ENCODE measurements around the gene COA7. TPM values are rescaled to one million over a fixed set of nuclear protein-coding genes. Genes with fewer than 3 reads are reported as not detected.
A peak's percentile ranks its signal among the peaks of the same experiment; 100 is the strongest.
"Not testable (repeated sequence)": the region's sequence is repeated elsewhere in the genome, so short reads cannot be mapped to it uniquely, and the experiment has no call there.

The COA7 gene
- total RNA-seq, 1 donor from 2014 or later, result 16.5 TPM

DNA sequence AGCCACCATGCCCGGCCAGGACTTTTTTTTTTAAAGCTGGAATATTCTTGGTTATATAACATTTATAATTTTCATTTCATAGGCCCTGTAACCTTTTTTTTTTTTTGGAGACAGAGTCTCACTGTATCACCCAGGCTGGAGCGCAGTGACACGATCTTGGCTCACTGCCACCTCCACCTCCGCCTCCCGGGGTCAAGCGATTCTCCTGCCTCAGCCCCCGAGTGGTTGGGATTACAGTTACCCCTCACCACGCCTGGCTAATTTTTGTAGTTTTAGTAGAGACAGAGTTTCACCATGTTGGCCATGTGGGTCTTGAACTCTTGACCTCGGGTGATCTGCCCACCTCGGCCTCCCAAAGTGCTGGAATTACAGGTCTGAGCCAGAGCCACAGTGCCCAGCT is 40.7 kb upstream of the COA7 start:
- H3K27ac Mint-ChIP-seq, result no peak overlapping the region

DNA sequence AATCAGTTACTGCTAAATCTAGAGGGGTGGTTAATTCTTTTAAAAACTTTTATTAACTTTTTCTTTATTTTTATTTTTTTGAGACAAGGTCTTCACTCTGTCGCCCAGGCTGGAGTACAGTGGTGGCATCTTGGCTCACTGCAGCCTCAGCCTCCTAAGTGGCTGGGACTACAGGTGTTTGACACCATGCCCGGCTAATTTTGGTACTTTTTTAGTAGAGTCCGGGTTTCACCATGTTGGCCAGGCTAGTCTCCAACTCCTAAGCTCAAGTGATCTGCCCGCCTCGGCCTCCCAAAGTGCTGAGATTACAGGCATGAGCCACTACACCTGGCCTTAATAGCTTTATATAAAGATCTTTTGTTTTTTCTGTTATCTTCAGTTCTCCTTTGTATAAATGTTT is 40.0 kb upstream of the COA7 start:
- Mint-ChIP-seq H3K27ac (no peak overlapping the region), H3K4me3 (ENCODE audit: low read depth) (no peak overlapping the region), H3K9me3 (ENCODE audit: low read depth) (peaks cover 7% of the 10 kb centered on the region), H3K4me1 (ENCODE audit: low read depth) (peaks cover 4% of the 10 kb centered on the region), H3K27me3 (no peaks in the 10 kb centered on the region), H3K36me3 (ENCODE audit: insufficient read depth) (peaks cover 14% of the 10 kb centered on the region)
- no peak for DNase-seq (ENCODE audit: low spot score, unreplicated experiment)
- TF ChIP-seq, protein P1, sequence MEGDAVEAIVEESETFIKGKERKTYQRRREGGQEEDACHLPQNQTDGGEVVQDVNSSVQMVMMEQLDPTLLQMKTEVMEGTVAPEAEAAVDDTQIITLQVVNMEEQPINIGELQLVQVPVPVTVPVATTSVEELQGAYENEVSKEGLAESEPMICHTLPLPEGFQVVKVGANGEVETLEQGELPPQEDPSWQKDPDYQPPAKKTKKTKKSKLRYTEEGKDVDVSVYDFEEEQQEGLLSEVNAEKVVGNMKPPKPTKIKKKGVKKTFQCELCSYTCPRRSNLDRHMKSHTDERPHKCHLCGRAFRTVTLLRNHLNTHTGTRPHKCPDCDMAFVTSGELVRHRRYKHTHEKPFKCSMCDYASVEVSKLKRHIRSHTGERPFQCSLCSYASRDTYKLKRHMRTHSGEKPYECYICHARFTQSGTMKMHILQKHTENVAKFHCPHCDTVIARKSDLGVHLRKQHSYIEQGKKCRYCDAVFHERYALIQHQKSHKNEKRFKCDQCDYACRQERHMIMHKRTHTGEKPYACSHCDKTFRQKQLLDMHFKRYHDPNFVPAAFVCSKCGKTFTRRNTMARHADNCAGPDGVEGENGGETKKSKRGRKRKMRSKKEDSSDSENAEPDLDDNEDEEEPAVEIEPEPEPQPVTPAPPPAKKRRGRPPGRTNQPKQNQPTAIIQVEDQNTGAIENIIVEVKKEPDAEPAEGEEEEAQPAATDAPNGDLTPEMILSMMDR (IDR thresholded peaks at IDR 0.05; ENCODE audit: unreplicated experiment), result no peak

More for the DNA sequence above, 40.7 kb upstream of the COA7 start:
- no peak for DNase-seq (ENCODE audit: low spot score, unreplicated experiment)
- H3K9me3 Mint-ChIP-seq (ENCODE audit: low read depth), result peaks cover 7% of the 10 kb centered on the region
- H3K36me3 Mint-ChIP-seq (ENCODE audit: insufficient read depth), result peaks cover 14% of the 10 kb centered on the region
- H3K27me3 Mint-ChIP-seq, result no peaks in the 10 kb centered on the region
- H3K4me3 Mint-ChIP-seq (ENCODE audit: low read depth), result no peak overlapping the region
- TF ChIP-seq, protein P1 (IDR thresholded peaks at IDR 0.05; ENCODE audit: unreplicated experiment), result no peak
- peaks cover 4% of the 10 kb centered on the region for H3K4me1 Mint-ChIP-seq (ENCODE audit: low read depth)

DNA sequence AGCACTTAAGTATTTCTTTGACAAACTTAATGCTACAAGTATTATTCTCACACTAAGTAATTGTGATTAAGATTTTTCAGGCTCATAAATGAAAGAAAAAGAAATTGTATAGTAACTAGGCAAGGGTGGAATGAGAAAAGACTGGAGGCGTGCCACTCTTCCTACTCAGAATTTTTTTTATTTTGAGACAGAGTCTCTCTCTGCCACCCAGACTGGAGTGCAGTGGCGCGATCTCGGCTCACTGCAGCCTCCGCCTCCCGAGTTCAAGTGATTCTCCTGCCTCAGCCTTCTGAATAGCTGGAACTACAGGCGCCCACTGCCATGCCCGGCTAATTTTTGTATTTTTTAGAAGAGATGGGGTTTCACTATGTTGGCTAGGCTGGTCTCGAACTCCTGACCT is 37.2 kb upstream of the COA7 start:
- not testable (repeated sequence) for H3K36me3 Mint-ChIP-seq (ENCODE audit: insufficient read depth); H3K27ac Mint-ChIP-seq; DNase-seq (ENCODE audit: low spot score, unreplicated experiment); H3K9me3 Mint-ChIP-seq (ENCODE audit: low read depth); H3K4me3 Mint-ChIP-seq (ENCODE audit: low read depth); H3K27me3 Mint-ChIP-seq; H3K4me1 Mint-ChIP-seq (ENCODE audit: low read depth)

DNA sequence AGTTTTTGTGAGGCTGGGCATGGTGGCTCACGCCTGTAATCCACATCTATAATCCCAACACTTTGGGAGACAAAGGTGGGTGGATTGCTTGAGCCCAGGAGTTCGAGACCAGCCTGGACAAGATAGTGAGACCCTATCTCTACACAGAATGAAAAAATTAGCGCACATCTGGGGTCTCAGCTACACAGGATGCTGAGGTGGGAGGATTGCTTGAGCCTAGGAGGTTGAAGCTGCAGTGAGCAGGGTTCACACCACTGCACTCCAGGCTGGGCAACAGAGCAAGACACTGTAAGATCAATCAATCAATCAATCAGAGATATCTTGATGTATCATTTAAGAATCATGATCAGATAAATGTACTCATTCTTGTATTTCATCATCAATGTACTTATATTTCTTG is 35.2 kb upstream of the COA7 start:
- Mint-ChIP-seq H3K36me3 (ENCODE audit: insufficient read depth) (no peaks in the 10 kb centered on the region), H3K9me3 (ENCODE audit: low read depth) (no peaks in the 10 kb centered on the region), H3K4me1 (ENCODE audit: low read depth) (peaks cover 8% of the 10 kb centered on the region), H3K4me3 (ENCODE audit: low read depth) (no peak overlapping the region), H3K27me3 (no peaks in the 10 kb centered on the region), H3K27ac (no peak overlapping the region)
- DNase-seq (ENCODE audit: low spot score, unreplicated experiment), result no peak
- TF ChIP-seq, protein P1 (IDR thresholded peaks at IDR 0.05; ENCODE audit: unreplicated experiment), result no peak

DNA sequence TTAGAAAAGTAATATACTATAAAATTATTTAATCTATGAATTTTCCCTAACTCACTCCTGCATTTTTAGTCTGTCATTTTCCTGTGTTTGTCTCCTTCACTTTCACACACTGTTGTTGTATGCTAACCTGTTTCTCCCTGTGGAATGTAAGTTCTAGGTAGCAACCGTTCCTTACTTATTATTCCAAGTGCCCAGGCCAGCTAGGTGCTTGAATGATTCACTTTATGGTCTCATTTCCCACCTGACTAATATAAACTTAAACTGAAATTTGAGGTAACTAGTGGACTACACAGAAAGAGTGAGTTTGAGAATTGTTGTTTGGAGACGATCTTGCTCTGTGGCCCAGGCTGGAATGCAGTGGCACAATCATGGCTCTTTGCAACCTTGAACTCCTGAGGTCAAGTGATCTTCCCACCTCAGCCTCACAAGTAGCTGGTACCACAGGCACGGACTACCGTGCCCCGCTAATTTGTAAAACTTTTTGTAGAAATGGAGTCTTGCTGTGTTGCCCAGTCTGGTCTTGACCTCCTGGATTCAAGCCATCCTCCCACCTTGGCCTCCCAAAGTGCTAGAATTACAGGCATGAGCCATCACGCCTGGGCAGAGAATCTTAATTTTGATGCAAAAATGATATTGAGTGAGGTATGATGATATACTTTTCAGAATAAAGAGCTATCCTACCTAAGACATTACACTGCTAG is 30.0 kb upstream of the COA7 start:
- H3K9me3 Mint-ChIP-seq (ENCODE audit: low read depth), result no peaks in the 10 kb centered on the region
- H3K4me3 Mint-ChIP-seq (ENCODE audit: low read depth), result peak overlapping the region; percentile 62
- H3K27ac Mint-ChIP-seq, result no peak overlapping the region
- DNase-seq (ENCODE audit: low spot score, unreplicated experiment), result no peak
- H3K4me1 Mint-ChIP-seq (ENCODE audit: low read depth), result peaks cover 19% of the 10 kb centered on the region
- H3K36me3 Mint-ChIP-seq (ENCODE audit: insufficient read depth), result no peaks in the 10 kb centered on the region
- H3K27me3 Mint-ChIP-seq, result no peaks in the 10 kb centered on the region
- TF ChIP-seq, protein P1 (IDR thresholded peaks at IDR 0.05; ENCODE audit: unreplicated experiment), result no peak

DNA sequence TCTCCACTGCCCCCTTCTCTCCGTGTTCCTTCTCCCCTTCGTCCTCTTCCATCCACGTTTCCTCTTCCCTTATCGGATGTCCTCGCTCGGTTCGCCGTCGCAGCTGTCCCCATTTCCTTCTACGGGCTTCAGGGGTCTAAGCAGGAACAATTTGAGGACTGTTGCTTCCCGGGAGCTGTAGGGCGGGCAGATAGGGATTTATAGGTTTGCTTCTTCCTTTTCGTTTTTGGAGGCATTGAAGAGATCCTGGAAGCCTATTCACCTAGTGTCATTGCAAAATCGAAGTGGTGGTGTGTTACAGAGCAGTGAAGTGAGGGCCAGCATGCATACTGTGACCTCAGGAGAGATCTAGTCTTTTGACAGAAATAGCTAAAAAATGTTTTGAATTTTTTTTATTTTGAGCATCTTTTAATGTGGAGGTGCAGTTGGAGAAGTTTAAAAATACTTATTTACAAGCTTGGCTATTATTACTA is 29.0 kb upstream of the COA7 start:
- Mint-ChIP-seq H3K27me3 (no peaks in the 10 kb centered on the region), H3K4me3 (ENCODE audit: low read depth) (peak overlapping the region; percentile 96), H3K27ac (peak overlapping the region; percentile 75), H3K9me3 (ENCODE audit: low read depth) (no peaks in the 10 kb centered on the region), H3K36me3 (ENCODE audit: insufficient read depth) (no peaks in the 10 kb centered on the region), H3K4me1 (ENCODE audit: low read depth) (peaks cover 19% of the 10 kb centered on the region)
- no peak for DNase-seq (ENCODE audit: low spot score, unreplicated experiment)
- TF ChIP-seq, protein P1 (IDR thresholded peaks at IDR 0.05; ENCODE audit: unreplicated experiment), result no peak
